Spleen (tissue), 11 donors: ENCODE data around the gene AHCTF1. TPM values are rescaled to one million over a fixed set of nuclear protein-coding genes. Genes with fewer than 3 reads are reported as not detected.
"Not testable (repeated sequence)": the region's sequence is repeated elsewhere in the genome, so short reads cannot be mapped to it uniquely, and the experiment has no call there.

Experiments
- DNase-seq: peaks from one replicate; pipeline ENCODE4 v3.0.0-alpha.2; 2020
- H3K27ac ChIP-seq, 8 donors: fragments of 200-600 bp; sonication (generic) in 7 of 8; 1 replicate in 4 of 8; 2 replicates in 4 of 8; pipeline versions ENCODE4 v1.5.0 to v1.8.0; 2016 to 2021; ENCODE audit warnings: inconsistent platforms in 4 of 8, mild to moderate bottlenecking in 4 of 8, moderate library complexity in 1 of 8
- H3K27me3 ChIP-seq, 7 donors: fragments of 200-600 bp; sonication (generic) in 6 of 7; replicated peaks in 1 of 7; 1 replicate in 4 of 7; 2 replicates in 3 of 7; pipeline versions ENCODE4 v1.5.0 to v1.8.0; 2016 to 2021; ENCODE audit warnings: inconsistent platforms in 3 of 7, mild to moderate bottlenecking in 1 of 7
- H3K36me3 ChIP-seq, 6 donors: fragments of 200-600 bp; sonication (generic) in 5 of 6; 1 replicate in 4 of 6; 2 replicates in 2 of 6; pipeline versions ENCODE4 v1.5.0 to v1.8.0; 2016 to 2021; ENCODE audit warnings: inconsistent platforms in 2 of 6
- H3K4me1 ChIP-seq, 6 donors: fragments of 200-600 bp; sonication (generic) in 5 of 6; 1 replicate in 3 of 6; 2 replicates in 3 of 6; pipeline versions ENCODE4 v1.5.0 to v1.8.0; 2016 to 2021; ENCODE audit warnings: inconsistent platforms in 3 of 6
- H3K4me3 ChIP-seq, 8 donors: fragments of 200-600 bp; sonication (generic) in 7 of 8; 1 replicate in 4 of 8; 2 replicates in 4 of 8; pipeline versions ENCODE4 v1.5.0 to v1.8.0; 2016 to 2021; ENCODE audit warnings: inconsistent platforms in 4 of 8, mild to moderate bottlenecking in 4 of 8, moderate library complexity in 2 of 8
- H3K9me3 ChIP-seq, 8 donors: fragments of 200-600 bp; sonication (generic) in 7 of 8; 1 replicate in 4 of 8; 2 replicates in 4 of 8; pipeline versions ENCODE4 v1.5.0 to v1.8.0; 2016 to 2021; ENCODE audit warnings: inconsistent platforms in 4 of 8
- CTCF ChIP-seq, 11 experiments: fragments of 200-600 bp in 7 of 11; fragments of 450-650 bp in 4 of 11; sonication (generic) in 4 of 11; IDR thresholded peaks in 8 of 11; conservative IDR thresholded peaks in 3 of 11; 1 replicate in 7 of 11; 2 replicates in 4 of 11; pipeline versions ENCODE4 v1.4.0 to v1.8.0; 2016 to 2021; ENCODE audit warnings: antibody characterized with exemption in 11 of 11, inconsistent platforms in 4 of 11, mild to moderate bottlenecking in 1 of 11
- POLR2A ChIP-seq, 3 donors: fragments of 450-650 bp; IDR thresholded peaks; one replicate each; pipeline ENCODE4 v1.5.1; 2017; ENCODE audit warnings: antibody characterized with exemption in 3 of 3, mild to moderate bottlenecking in 1 of 3
- POLR2AphosphoS5 ChIP-seq, 3 donors: sonication (generic); formaldehyde crosslinking; IDR thresholded peaks; one replicate each; pipeline ENCODE4 v1.5.1; 2017; ENCODE audit warnings: antibody characterized with exemption in 3 of 3
- WGBS, 5 donors: extraction: QIAGEN DNeasy Blood & Tissue Kit in 3 of 5; methylation state at CpG; one replicate each; pipeline versions ENCODE4 v1.1.5 to v1.1.7; 2013 to 2018; 5-methylcytosine and 5-hydroxymethylcytosine counted together
- intact Hi-C: fragments of 100-400 bp; cut with DNase I; formaldehyde crosslinking; loops from one replicate; pipeline ENCODE4 v1.15.0; 2023; ENCODE audit warnings: low total_unique reads
- polyA plus RNA-seq, 3 donors: library from polyadenylated mRNA; stranded (reverse); fragments of 200-250 nt; gene quantifications; one replicate each; pipeline ENCODE4 v1.2.1, GENCODE V29; 2013
- total RNA-seq, 7 donors: library from RNA; depleted of rRNA in 3 of 7; stranded (reverse); fragments of >200 nt in 3 of 7; fragmentation: NEBNext Ultra II Directional in 4 of 7; extraction: Animal tissue kit (Norgen Biotek cat#: 25700) in 4 of 7; gene quantifications; one replicate each; pipeline versions ENCODE4 v1.1.0 to v1.2.1, GENCODE V29; 2016 to 2021
- donor health status: healthy with polysubstance abuse.
- donor health status: DM: no; HTN: no; CAD: no; lungs with moderate emphysema.
- donor health status: DM: no; HTN: no; CAD: no.
- donor health status: Bipolar disorder and iron deficiency.
- donor health status: healthy.
- donor health status: DM: no; HTN: no; CAD: no.
- donor health status: DM: yes; HTN: yes; CAD: no.

Gene AHCTF1
- total and polyA plus RNA-seq, 10 donors = 8.1 to 68.8 (median 39.1) TPM

GRCh38 chr1:246891105-246891504 is 40.6 kb downstream of the AHCTF1 start:
- TF ChIP-seq POLR2AphosphoS5 (IDR thresholded peaks at IDR 0.05) = no peak
- no peak for TF ChIP-seq POLR2A (IDR thresholded peaks at IDR 0.05)
- no peak for TF ChIP-seq CTCF (IDR thresholded peaks at IDR 0.05 in 8 of 11, conservative IDR thresholded peaks at IDR 0.05 in 3 of 11)
- H3K4me3 ChIP-seq = no peak overlapping the region
- intact Hi-C loops = loop anchor here (5.0 kb wide), 1 partner anchor 34 kb away; no protein-coding TSS in a partner anchor
- DNase-seq = no peak
- no peaks in the 10 kb centered on the region for H3K27me3 ChIP-seq
- no peaks in the 10 kb centered on the region for H3K4me1 ChIP-seq
- H3K27ac ChIP-seq = no peak overlapping the region
- no peaks in the 10 kb centered on the region for H3K9me3 ChIP-seq
- H3K36me3 ChIP-seq = peaks cover 0 to 100% (median 82%) of the 10 kb centered on the region in 6 donors

- Histone ChIP-seq H3K27me3 (no peaks in the 10 kb centered on the region), H3K4me3 (no peak overlapping the region), H3K36me3 (peaks cover 0 to 100% (median 72%) of the 10 kb centered on the region in 6 donors), H3K27ac (no peak overlapping the region), H3K9me3 (no peaks in the 10 kb centered on the region), H3K4me1 (no peaks in the 10 kb centered on the region)
- TF ChIP-seq POLR2A (IDR thresholded peaks at IDR 0.05) (no peak), CTCF (IDR thresholded peaks at IDR 0.05 in 8 of 11, conservative IDR thresholded peaks at IDR 0.05 in 3 of 11) (no peak), POLR2AphosphoS5 (IDR thresholded peaks at IDR 0.05) (no peak)
- no peak for DNase-seq
- intact Hi-C loops = no loop called here
- WGBS, 5 donors = 93 to 100% (median 96%) methylated on average over 2 of the region's 2 CpGs
Measured at GRCh38 chr1:246888522-246888921, 43.2 kb downstream of the AHCTF1 start.

- H3K27ac ChIP-seq, intact Hi-C loops, DNase-seq, H3K4me1 ChIP-seq, H3K4me3 ChIP-seq, H3K9me3 ChIP-seq, H3K27me3 ChIP-seq: not testable (repeated sequence)
- WGBS, 5 donors = 89 to 99% (median 95%) methylated on average over 4 to 5 of the region's 5 CpGs
- H3K36me3 ChIP-seq = peaks cover 0 to 100% (median 58%) of the 10 kb centered on the region in 6 donors
Measured at GRCh38 chr1:246885389-246885788, 46.4 kb downstream of the AHCTF1 start.

- no peak for TF ChIP-seq POLR2AphosphoS5 (IDR thresholded peaks at IDR 0.05)
- TF ChIP-seq CTCF (IDR thresholded peaks at IDR 0.05 in 8 of 11, conservative IDR thresholded peaks at IDR 0.05 in 3 of 11) = no peak
- TF ChIP-seq POLR2A (IDR thresholded peaks at IDR 0.05) = no peak
- 95 to 98% (median 96%) methylated on average over 4 of the region's 4 CpGs for WGBS, 5 donors
- Histone ChIP-seq H3K36me3 (peaks cover 0 to 97% (median 45%) of the 10 kb centered on the region in 6 donors), H3K4me1 (no peaks in the 10 kb centered on the region), H3K9me3 (no peaks in the 10 kb centered on the region), H3K27ac (no peak overlapping the region), H3K27me3 (no peaks in the 10 kb centered on the region), H3K4me3 (no peak overlapping the region)
- intact Hi-C loops = no loop called here
- DNase-seq = no peak
Measured at GRCh38 chr1:246878551-246878950, 53.2 kb downstream of the AHCTF1 start.

- DNase-seq = no peak
- Histone ChIP-seq H3K27ac (no peak overlapping the region), H3K9me3 (no peaks in the 10 kb centered on the region), H3K36me3 (peaks cover 0 to 96% (median 54%) of the 10 kb centered on the region in 6 donors), H3K4me3 (no peak overlapping the region), H3K27me3 (no peaks in the 10 kb centered on the region), H3K4me1 (no peaks in the 10 kb centered on the region)
- 95 to 99% (median 97%) methylated on average over 3 of the region's 3 CpGs for WGBS, 5 donors
- TF ChIP-seq POLR2A (IDR thresholded peaks at IDR 0.05) (no peak), POLR2AphosphoS5 (IDR thresholded peaks at IDR 0.05) (no peak), CTCF (IDR thresholded peaks at IDR 0.05 in 8 of 11, conservative IDR thresholded peaks at IDR 0.05 in 3 of 11) (no peak)
- intact Hi-C loops = no loop called here
Measured at GRCh38 chr1:246876431-246876830, 55.3 kb downstream of the AHCTF1 start.
